Lower leg skin (tissue), 4 donors: Measurements from ENCODE around the gene STAT5A. TPM values are rescaled to one million over a fixed set of nuclear protein-coding genes. Genes with fewer than 3 reads are reported as not detected.

Experiments used
- DNase-seq, 2 donors: peaks; one replicate each; pipeline ENCODE4 v3.0.0-alpha.2; 2019; ENCODE audit warnings: low spot score in 2 of 2
- H3K4me3 ChIP-seq: fragments of 200-600 bp; sonication (generic); 2 replicates; pipeline ENCODE4 v1.5.1; 2017; ENCODE audit warnings: mild to moderate bottlenecking, low read depth; ENCODE audit not compliant: poor library complexity, severe bottlenecking
- POLR2A ChIP-seq, 2 donors: fragments of 450-650 bp; IDR thresholded peaks; one replicate each; pipeline ENCODE4 v1.6.1; 2016 to 2017; ENCODE audit warnings: antibody characterized with exemption in 2 of 2, mild to moderate bottlenecking in 1 of 2, moderate library complexity in 1 of 2
- WGBS, 2 donors: methylation state at CpG; one replicate each; pipeline ENCODE4 v1.1.5; 2018; 5-methylcytosine and 5-hydroxymethylcytosine counted together
- intact Hi-C: fragments of 100-400 bp; cut with DNase I; formaldehyde crosslinking; loops from one replicate; pipeline ENCODE4 v1.15.0; 2023; ENCODE audit warnings: low total_unique reads
- total RNA-seq, 4 donors: library from RNA; depleted of rRNA; stranded (reverse); fragments of >200 nt; gene quantifications; one replicate each; pipeline ENCODE4 v1.1.0, GENCODE V29; 2016
- TF ChIP-seq, protein P1 (sequence below), 3 donors: fragments of 450-650 bp; IDR thresholded peaks; one replicate each; pipeline ENCODE4 v1.5.1; 2016; ENCODE audit warnings: antibody characterized with exemption in 3 of 3, mild to moderate bottlenecking in 3 of 3, moderate library complexity in 2 of 3

The STAT5A gene
- total RNA-seq, 4 donors from 2014 or later, result 25.1 to 60.9 (median 48.0) TPM

GRCh38 chr17:42246515-42246914 is 41.8 kb upstream of the STAT5A start:
- no peak for DNase-seq
- no peak overlapping the region for H3K4me3 ChIP-seq
- intact Hi-C loops, result no loop called here
- 75 to 82% methylated on average over 7 of the region's 7 CpGs for WGBS, 2 donors
- TF ChIP-seq, protein P1, sequence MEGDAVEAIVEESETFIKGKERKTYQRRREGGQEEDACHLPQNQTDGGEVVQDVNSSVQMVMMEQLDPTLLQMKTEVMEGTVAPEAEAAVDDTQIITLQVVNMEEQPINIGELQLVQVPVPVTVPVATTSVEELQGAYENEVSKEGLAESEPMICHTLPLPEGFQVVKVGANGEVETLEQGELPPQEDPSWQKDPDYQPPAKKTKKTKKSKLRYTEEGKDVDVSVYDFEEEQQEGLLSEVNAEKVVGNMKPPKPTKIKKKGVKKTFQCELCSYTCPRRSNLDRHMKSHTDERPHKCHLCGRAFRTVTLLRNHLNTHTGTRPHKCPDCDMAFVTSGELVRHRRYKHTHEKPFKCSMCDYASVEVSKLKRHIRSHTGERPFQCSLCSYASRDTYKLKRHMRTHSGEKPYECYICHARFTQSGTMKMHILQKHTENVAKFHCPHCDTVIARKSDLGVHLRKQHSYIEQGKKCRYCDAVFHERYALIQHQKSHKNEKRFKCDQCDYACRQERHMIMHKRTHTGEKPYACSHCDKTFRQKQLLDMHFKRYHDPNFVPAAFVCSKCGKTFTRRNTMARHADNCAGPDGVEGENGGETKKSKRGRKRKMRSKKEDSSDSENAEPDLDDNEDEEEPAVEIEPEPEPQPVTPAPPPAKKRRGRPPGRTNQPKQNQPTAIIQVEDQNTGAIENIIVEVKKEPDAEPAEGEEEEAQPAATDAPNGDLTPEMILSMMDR (IDR thresholded peaks at IDR 0.05), result no peak
- no peak for TF ChIP-seq POLR2A (IDR thresholded peaks at IDR 0.05)

- intact Hi-C loops, result no loop called here
- DNase-seq, result no peak
- WGBS, 2 donors, result 92 to 95% methylated on average over 5 of the region's 5 CpGs
- no peak overlapping the region for H3K4me3 ChIP-seq
- TF ChIP-seq POLR2A (IDR thresholded peaks at IDR 0.05), result no peak
- TF ChIP-seq, protein P1 (IDR thresholded peaks at IDR 0.05), result no peak
Observed at GRCh38 chr17:42247734-42248133, 40.6 kb upstream of the STAT5A start.

GRCh38 chr17:42248351-42249179 is 39.7 kb upstream of the STAT5A start:
- intact Hi-C loops, result no loop called here
- H3K4me3 ChIP-seq, result no peak overlapping the region
- 35 to 52% methylated on average over 13 of the region's 13 CpGs for WGBS, 2 donors
- DNase-seq, result peak; percentile 89 to 93
- TF ChIP-seq, protein P1 (IDR thresholded peaks at IDR 0.05), result no peak
- TF ChIP-seq POLR2A (IDR thresholded peaks at IDR 0.05), result no peak

DNA sequence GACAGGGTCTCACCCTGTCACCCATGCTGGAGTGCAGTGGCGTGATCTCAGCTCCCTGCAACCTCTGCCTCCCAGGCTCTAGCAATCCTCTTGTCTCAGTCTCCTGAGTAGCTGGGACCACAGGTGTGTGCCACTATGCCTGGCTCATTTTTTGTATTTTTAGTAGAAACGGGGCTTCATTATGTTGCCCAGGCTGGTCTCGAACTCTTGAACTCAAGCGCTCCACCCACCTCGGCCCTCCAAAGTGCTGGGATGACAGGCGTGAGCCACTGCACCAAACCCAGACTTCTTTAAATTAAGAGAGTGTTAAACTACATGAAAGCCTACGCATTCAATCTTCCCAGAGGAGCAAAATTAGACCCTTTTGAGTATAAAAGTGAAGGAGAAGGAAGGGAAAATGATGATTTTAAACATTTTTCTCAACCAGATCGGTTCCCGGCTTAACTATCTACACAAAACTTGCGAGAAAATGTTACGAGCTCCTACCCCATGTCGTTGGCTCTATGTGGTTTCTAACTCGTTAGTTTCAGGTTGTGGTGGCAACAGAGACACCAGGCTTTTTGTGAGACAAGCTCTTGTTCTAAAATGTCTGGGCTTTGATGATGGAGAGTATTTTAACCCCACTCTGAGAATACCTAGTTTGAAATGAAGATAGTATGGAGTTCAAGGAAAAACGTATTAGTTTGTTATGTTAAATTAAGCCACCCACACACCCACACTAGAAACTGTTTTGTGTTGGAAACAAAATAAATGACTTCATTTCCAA is 38.4 kb upstream of the STAT5A start:
- 87 to 88% methylated on average over 14 of the region's 14 CpGs for WGBS, 2 donors

DNA sequence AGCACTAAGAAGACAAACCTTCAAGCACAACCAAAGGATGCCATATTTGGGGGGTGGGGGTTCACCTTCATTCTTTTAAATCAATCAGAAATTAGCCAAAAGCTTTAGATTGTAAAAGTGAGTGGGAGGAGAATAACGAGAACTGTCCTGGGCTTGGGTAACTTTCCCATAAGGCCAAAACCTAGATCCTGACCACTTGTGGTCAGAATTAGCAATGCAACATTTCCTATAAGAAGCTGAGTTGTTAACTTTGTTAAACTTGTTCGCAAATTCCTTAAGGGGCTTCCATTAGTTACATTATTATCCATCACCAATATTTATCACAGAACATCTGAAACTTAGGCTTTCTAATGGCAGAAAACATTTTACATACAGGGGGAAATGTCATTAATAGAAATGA is 37.2 kb upstream of the STAT5A start:
- no peak for TF ChIP-seq POLR2A (IDR thresholded peaks at IDR 0.05)
- TF ChIP-seq, protein P1 (IDR thresholded peaks at IDR 0.05), result no peak
- DNase-seq, result no peak
- 69 to 77% methylated on average over 2 of the region's 2 CpGs for WGBS, 2 donors
- no peak overlapping the region for H3K4me3 ChIP-seq
- intact Hi-C loops, result no loop called here

More for the DNA sequence above, 38.4 kb upstream of the STAT5A start:
- no peak overlapping the region for H3K4me3 ChIP-seq
- DNase-seq, result no peak
- TF ChIP-seq, protein P1 (IDR thresholded peaks at IDR 0.05), result no peak
- intact Hi-C loops, result no loop called here
